NCI-H345 treated with DMSO at 0.1 percent for 48 hours (cell line): ENCODE data around the gene GSTO1.

ENCODE experiments used
- DNase-seq: peaks from one replicate; lab custom pipeline; 2025; ENCODE audit not compliant: unreplicated experiment; lab: John Stamatoyannopoulos, UW

GSTO1 gene

GRCh38 chr10:104301907-104302690, 47.4 kb downstream of the GSTO1 start:
- DNase-seq: no peak

- DNase-seq: no peak
Observed at GRCh38 chr10:104303594-104304355, 49.1 kb downstream of the GSTO1 start.

- DNase-seq: no peak
Observed at GRCh38 chr10:104304356-104304745, 49.7 kb downstream of the GSTO1 start.

- no peak for DNase-seq
Observed at GRCh38 chr10:104304927-104305326, 50.2 kb downstream of the GSTO1 start.

- DNase-seq: no peak
Observed at GRCh38 chr10:104306897-104307296, 52.2 kb downstream of the GSTO1 start.

GRCh38 chr10:104307576-104308438, 53.1 kb downstream of the GSTO1 start:
- no peak for DNase-seq

GRCh38 chr10:104308439-104308903, 53.8 kb downstream of the GSTO1 start:
- DNase-seq: no peak

- DNase-seq: no peak
Observed at GRCh38 chr10:104309980-104310978, 55.6 kb downstream of the GSTO1 start.

- DNase-seq: no peak
Observed at GRCh38 chr10:104311184-104311720, 56.6 kb downstream of the GSTO1 start.

- DNase-seq: no peak
Observed at GRCh38 chr10:104314591-104315485, 60.1 kb downstream of the GSTO1 start.

- DNase-seq: no peak
Observed at GRCh38 chr10:104315486-104315921, 60.8 kb downstream of the GSTO1 start.

GRCh38 chr10:104316321-104317099, 61.8 kb downstream of the GSTO1 start:
- no peak for DNase-seq
